Measurements from ENCODE around the gene HAT1.

HAT1 gene

DNA sequence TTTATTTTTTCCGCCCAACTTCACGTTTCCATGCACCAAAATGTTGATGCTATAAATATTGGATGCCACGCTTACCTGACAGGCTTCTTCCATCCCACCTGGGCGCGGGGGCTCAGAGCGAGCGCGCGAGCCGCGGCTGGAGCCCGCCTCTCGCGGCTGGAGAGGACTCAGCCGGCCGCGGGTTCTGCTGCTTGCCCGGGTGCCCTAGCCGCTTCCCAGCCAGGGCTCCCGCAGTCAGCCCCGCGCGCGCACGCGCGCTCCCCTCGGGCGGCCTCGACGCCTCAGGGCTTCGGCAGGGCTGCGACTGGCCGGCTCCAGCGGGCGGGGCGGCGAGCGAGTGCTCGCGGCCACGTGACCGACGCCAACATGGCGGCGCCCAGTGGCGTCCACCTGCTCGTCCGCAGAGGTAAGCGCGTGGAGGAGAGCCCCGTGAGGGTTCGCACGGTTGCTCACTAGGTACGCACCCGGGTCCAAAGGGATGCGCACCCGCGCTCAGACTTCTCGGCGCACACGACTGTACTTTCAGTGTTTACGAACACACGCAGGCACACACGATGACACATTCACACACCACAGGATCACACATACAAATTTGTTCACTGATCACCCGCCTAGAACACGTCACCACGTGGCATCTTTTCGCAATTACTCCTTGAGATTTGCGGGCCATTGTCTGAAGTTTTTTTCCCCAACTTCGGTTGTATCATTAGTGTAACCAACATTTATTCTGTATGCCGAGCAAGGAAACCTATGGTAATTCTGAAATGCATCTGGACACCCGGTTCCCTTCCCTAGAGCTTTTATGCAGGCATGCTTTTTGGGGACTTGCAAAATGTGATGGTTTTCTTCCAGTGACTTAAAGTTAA lies 77.6 kb downstream of the HAT1 start, which contains the start of gene METAP1D:
Gene METAP1D, plus strand, starts transcription at position 350 of the 866 bp plus-strand sequence. Its CDS starts 17 bp downstream, at position 367.
- Histone ChIP-seq H3K9me3 (no peaks in the 10 kb centered on the region), H3K27ac (peak within 1 kb of the TSS; percentile 54), H3K27me3 (no peaks in the 10 kb centered on the region), H3K36me3 (no peaks in the 10 kb centered on the region), H3K4me1 (ENCODE audit: control insufficient read depth in 1 of 2, insufficient read depth in 1 of 2, low read depth in 1 of 2, low read length in 1 of 2) (peaks cover 13 to 15% of the 10 kb centered on the region in 2 experiments), H3K4me3 (ENCODE audit: low read depth in 1 of 2, low read length in 1 of 2) (peak within 1 kb of the TSS; percentile 65 to 74)
- TF ChIP-seq, protein P1, sequence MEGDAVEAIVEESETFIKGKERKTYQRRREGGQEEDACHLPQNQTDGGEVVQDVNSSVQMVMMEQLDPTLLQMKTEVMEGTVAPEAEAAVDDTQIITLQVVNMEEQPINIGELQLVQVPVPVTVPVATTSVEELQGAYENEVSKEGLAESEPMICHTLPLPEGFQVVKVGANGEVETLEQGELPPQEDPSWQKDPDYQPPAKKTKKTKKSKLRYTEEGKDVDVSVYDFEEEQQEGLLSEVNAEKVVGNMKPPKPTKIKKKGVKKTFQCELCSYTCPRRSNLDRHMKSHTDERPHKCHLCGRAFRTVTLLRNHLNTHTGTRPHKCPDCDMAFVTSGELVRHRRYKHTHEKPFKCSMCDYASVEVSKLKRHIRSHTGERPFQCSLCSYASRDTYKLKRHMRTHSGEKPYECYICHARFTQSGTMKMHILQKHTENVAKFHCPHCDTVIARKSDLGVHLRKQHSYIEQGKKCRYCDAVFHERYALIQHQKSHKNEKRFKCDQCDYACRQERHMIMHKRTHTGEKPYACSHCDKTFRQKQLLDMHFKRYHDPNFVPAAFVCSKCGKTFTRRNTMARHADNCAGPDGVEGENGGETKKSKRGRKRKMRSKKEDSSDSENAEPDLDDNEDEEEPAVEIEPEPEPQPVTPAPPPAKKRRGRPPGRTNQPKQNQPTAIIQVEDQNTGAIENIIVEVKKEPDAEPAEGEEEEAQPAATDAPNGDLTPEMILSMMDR (IDR thresholded peaks at IDR 0.05), result no peak

- Histone ChIP-seq H3K27me3 (no peaks in the 10 kb centered on the region), H3K4me3 (ENCODE audit: low read depth in 1 of 2, low read length in 1 of 2) (no peak overlapping the region), H3K4me1 (ENCODE audit: control insufficient read depth in 1 of 2, insufficient read depth in 1 of 2, low read depth in 1 of 2, low read length in 1 of 2) (peaks cover 13 to 15% of the 10 kb centered on the region in 2 experiments), H3K27ac (no peak overlapping the region), H3K36me3 (no peaks in the 10 kb centered on the region), H3K9me3 (no peaks in the 10 kb centered on the region)
- TF ChIP-seq, protein P1 (IDR thresholded peaks at IDR 0.05), result no peak
Observed at GRCh38 chr2:172000696-172001361, 78.6 kb downstream of the HAT1 start.

DNA sequence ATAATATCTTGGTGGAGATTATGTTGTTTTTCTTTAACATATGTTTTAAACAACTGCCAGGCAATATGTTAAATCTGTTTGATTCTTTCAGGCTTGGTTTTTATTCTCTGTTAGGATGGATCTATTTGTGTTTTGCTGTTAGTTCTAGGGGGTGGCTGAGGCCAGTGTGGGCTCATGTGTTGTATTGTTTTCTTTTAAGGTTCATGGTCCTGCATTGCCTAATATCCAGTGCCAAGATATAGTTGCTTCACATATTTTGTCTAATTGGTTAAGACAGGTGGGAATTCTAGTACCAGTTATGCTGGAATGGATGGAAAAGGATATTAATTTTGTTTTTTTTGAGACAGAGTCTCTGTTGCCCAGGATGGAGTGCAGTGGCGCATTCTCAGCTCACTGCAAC lies 85.1 kb downstream of the HAT1 start:
- TF ChIP-seq, protein P1 (IDR thresholded peaks at IDR 0.05), result no peak
- no peaks in the 10 kb centered on the region for H3K27me3 ChIP-seq
- no peak overlapping the region for H3K27ac ChIP-seq
- H3K9me3 ChIP-seq, result no peaks in the 10 kb centered on the region
- H3K4me3 ChIP-seq (ENCODE audit: low read depth in 1 of 2, low read length in 1 of 2), result no peak overlapping the region
- H3K36me3 ChIP-seq, result no peaks in the 10 kb centered on the region
- H3K4me1 ChIP-seq (ENCODE audit: control insufficient read depth in 1 of 2, insufficient read depth in 1 of 2, low read depth in 1 of 2, low read length in 1 of 2), result peaks cover 10 to 12% of the 10 kb centered on the region in 2 experiments

GRCh38 chr2:172009823-172010222 lies 87.6 kb downstream of the HAT1 start:
- Histone ChIP-seq H3K9me3 (no peaks in the 10 kb centered on the region), H3K27me3 (no peaks in the 10 kb centered on the region), H3K4me3 (ENCODE audit: low read depth in 1 of 2, low read length in 1 of 2) (no peak overlapping the region), H3K36me3 (no peaks in the 10 kb centered on the region), H3K27ac (no peak overlapping the region), H3K4me1 (ENCODE audit: control insufficient read depth in 1 of 2, insufficient read depth in 1 of 2, low read depth in 1 of 2, low read length in 1 of 2) (peaks cover 22 to 26% of the 10 kb centered on the region in 2 experiments)
- TF ChIP-seq, protein P1 (IDR thresholded peaks at IDR 0.05), result no peak

DNA sequence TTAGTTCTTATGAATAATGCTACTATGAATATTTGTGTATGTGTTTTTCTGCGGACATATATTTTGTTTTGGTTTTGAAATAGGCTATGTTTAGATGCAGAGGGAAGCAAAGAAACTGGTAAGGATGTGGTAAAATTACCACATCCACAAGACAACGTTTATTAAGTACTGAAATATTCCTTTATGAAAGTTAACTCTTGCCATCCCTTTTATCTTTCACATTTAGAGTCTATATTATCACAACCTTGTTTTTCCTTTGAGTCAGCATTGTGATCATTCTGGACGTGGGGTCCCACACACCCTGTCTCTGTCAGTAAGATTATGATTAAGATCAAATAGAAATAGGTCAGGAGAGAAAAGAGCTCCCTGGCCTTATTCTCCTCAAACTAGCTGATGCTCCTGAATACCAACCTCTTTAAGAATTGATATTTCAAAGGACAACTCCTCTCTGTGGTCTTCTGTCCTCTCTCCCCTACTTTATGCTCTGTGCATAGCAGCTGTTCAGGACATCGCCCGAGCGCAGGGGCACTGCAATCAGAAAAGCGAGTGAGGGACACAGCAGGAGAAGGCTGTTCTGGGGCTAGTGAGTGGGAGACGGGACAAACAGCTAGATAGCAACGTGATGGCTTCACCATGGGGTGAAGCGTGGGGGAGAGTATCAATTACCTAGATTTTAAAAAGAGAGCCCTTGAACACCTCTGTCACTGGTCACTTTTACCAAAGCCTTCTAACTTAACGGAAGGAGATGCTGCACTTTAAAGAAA lies 89.7 kb downstream of the HAT1 start:
- TF ChIP-seq, protein P1 (IDR thresholded peaks at IDR 0.05), result no peak
- Histone ChIP-seq H3K4me1 (ENCODE audit: control insufficient read depth in 1 of 2, insufficient read depth in 1 of 2, low read depth in 1 of 2, low read length in 1 of 2) (peaks cover 22 to 26% of the 10 kb centered on the region in 2 experiments), H3K9me3 (no peaks in the 10 kb centered on the region), H3K4me3 (ENCODE audit: low read depth in 1 of 2, low read length in 1 of 2) (no peak overlapping the region), H3K27ac (no peak overlapping the region), H3K27me3 (no peaks in the 10 kb centered on the region), H3K36me3 (no peaks in the 10 kb centered on the region)
